IMR-90 (cell line): ENCODE results near the gene CUL3. TPM values are rescaled to one million over a fixed set of nuclear protein-coding genes. Genes with fewer than 3 reads are reported as not detected.

Source experiments
- ATAC-seq: fragments of 200-7000 bp; cut with Tn5 transposase; 2 replicates; pipeline ENCODE4 v1.9.1; 2020; ENCODE audit warnings: low read depth, mild to moderate bottlenecking, moderate library complexity
- BruUV-seq: library from RNA; stranded (reverse); fragments of 400-500 nt; replicated peaks from 2 replicates; lab custom pipeline; 2021; lab: Mats Ljungman, UMichigan
- CTCF ChIA-PET: fragments of 300-600 bp; formaldehyde crosslinking; extraction: SDS; loops from one replicate; lab custom pipeline; 2021; ENCODE audit warnings: antibody characterized with exemption; lab: Yijun Ruan, JAX
- POLR2A ChIA-PET: fragments of 300-600 bp; sonication (Branson Sonifier 250); formaldehyde crosslinking; loops from one replicate; lab custom pipeline; 2022; ENCODE audit warnings: antibody characterized with exemption; ENCODE audit not compliant: unreplicated experiment; lab: Charles Lee
- DNase-seq: peaks from one replicate; pipeline ENCODE4 v3.0.0; 2013
- H2AFZ ChIP-seq: replicated peaks from 2 replicates; pipeline ENCODE3; 2013; ENCODE audit warnings: low read length, mild to moderate bottlenecking; ENCODE audit not compliant: poor library complexity
- H2AK5ac ChIP-seq: 2 replicates; pipeline ENCODE4 v1.6.1; 2013; ENCODE audit warnings: low read depth, low read length, inconsistent platforms
- H2AK9ac ChIP-seq: replicated peaks from 2 replicates; pipeline ENCODE3; 2013; ENCODE audit warnings: mild to moderate bottlenecking, low read depth, low read length, moderate library complexity; ENCODE audit not compliant: poor library complexity
- H2BK120ac ChIP-seq: 2 replicates; pipeline ENCODE4 v1.6.1; 2013; ENCODE audit warnings: low read depth, low read length, inconsistent platforms
- H2BK15ac ChIP-seq: 3 replicates; pipeline ENCODE4 v1.6.1; 2013; ENCODE audit warnings: low read depth, low read length, inconsistent platforms
- H2BK20ac ChIP-seq: 2 replicates; pipeline ENCODE4 v1.6.1; 2013; ENCODE audit warnings: low read depth, mild to moderate bottlenecking, inconsistent platforms, low read length, moderate library complexity
- H2BK5ac ChIP-seq: 2 replicates; pipeline ENCODE4 v1.6.1; 2013; ENCODE audit warnings: mild to moderate bottlenecking, low read depth, low read length, inconsistent platforms; ENCODE audit not compliant: poor library complexity, severe bottlenecking
- H3K14ac ChIP-seq: replicated peaks from 2 replicates; pipeline ENCODE4 v1.6.1; 2013; ENCODE audit warnings: low read depth, low read length, inconsistent platforms
- H3K18ac ChIP-seq: 2 replicates; pipeline ENCODE4 v1.6.1; 2013; ENCODE audit warnings: low read depth, low read length, control low read depth
- H3K23ac ChIP-seq: 2 replicates; pipeline ENCODE4 v1.6.1; 2013; ENCODE audit warnings: low read depth, low read length, inconsistent platforms
- H3K27ac ChIP-seq: 2 replicates; pipeline ENCODE4 v1.5.1; 2013; ENCODE audit warnings: mild to moderate bottlenecking, control low read depth, low read length; ENCODE audit not compliant: insufficient read depth
- H3K27me3 ChIP-seq: 2 replicates; pipeline ENCODE4 v1.6.1; 2013; ENCODE audit warnings: low read length; ENCODE audit not compliant: control insufficient read depth, insufficient read depth
- H3K36me3 ChIP-seq: 2 replicates; pipeline ENCODE4 v1.6.1; 2013; ENCODE audit warnings: low read length, mixed read lengths; ENCODE audit not compliant: control insufficient read depth, insufficient read depth
- H3K4ac ChIP-seq: 2 replicates; pipeline ENCODE4 v1.6.1; 2013; ENCODE audit warnings: low read depth, low read length, inconsistent platforms
- H3K4me1 ChIP-seq: 2 replicates; pipeline ENCODE4 v1.6.1; 2013; ENCODE audit warnings: low read length, mixed read lengths; ENCODE audit not compliant: control insufficient read depth, insufficient read depth
- H3K4me2 ChIP-seq: 2 replicates; pipeline ENCODE4 v1.6.1; 2013; ENCODE audit warnings: low read depth, mild to moderate bottlenecking, control low read depth, low read length, moderate library complexity
- H3K4me3 ChIP-seq: 2 replicates; pipeline ENCODE4 v1.5.1; 2013; ENCODE audit warnings: low read depth, mild to moderate bottlenecking, control low read depth, low read length, moderate library complexity; ENCODE audit not compliant: insufficient read depth
- H3K56ac ChIP-seq: 2 replicates; pipeline ENCODE4 v1.6.1; 2013; ENCODE audit warnings: low read length, inconsistent platforms; ENCODE audit not compliant: insufficient read depth; ENCODE audit errors: extremely low read depth
- H3K79me1 ChIP-seq, 2 experiments: 2 replicates each; pipeline ENCODE4 v1.6.1; 2013; ENCODE audit warnings: low read length in 2 of 2, inconsistent platforms in 1 of 2, low read depth in 1 of 2
- H3K9ac ChIP-seq: 2 replicates; pipeline ENCODE4 v1.6.1; 2013; ENCODE audit warnings: low read depth, low read length, control low read depth
- H3K9me1 ChIP-seq: 2 replicates; pipeline ENCODE4 v1.6.1; 2013; ENCODE audit warnings: low read length, inconsistent platforms; ENCODE audit not compliant: insufficient read depth
- H3K9me3 ChIP-seq: 2 replicates; pipeline ENCODE4 v1.6.1; 2013; ENCODE audit warnings: low read length; ENCODE audit not compliant: control insufficient read depth, insufficient read depth
- H4K20me1 ChIP-seq: 2 replicates; pipeline ENCODE4 v1.6.1; 2013; ENCODE audit warnings: low read length, inconsistent platforms; ENCODE audit not compliant: insufficient read depth
- H4K5ac ChIP-seq: 2 replicates; pipeline ENCODE4 v1.6.1; 2013; ENCODE audit warnings: mild to moderate bottlenecking, low read depth, low read length, control low read depth
- H4K8ac ChIP-seq, 2 experiments: 2 replicates each; pipeline ENCODE4 v1.6.1; 2013; ENCODE audit warnings: low read depth in 2 of 2, low read length in 2 of 2, control low read depth in 1 of 2, inconsistent platforms in 1 of 2
- H4K91ac ChIP-seq: 2 replicates; pipeline ENCODE4 v1.6.1; 2013; ENCODE audit warnings: low read depth, low read length, inconsistent platforms; ENCODE audit not compliant: insufficient read depth
- BHLHE40 ChIP-seq: fragments of 150-350 bp; IDR thresholded peaks from 2 replicates; pipeline ENCODE4 v1.6.1; 2016; ENCODE audit warnings: mild to moderate bottlenecking, low read depth, low read length
- CEBPB ChIP-seq: IDR thresholded peaks from 2 replicates; pipeline ENCODE4 v1.6.1; 2012; ENCODE audit warnings: low read depth, low read length, improper control_type of control experiment
- CHD1 ChIP-seq: IDR thresholded peaks from 2 replicates; pipeline ENCODE4 v1.6.1; 2012; ENCODE audit warnings: low read depth, low read length, improper control_type of control experiment
- MAFK ChIP-seq: IDR thresholded peaks from 2 replicates; pipeline ENCODE4 v1.6.1; 2012; ENCODE audit warnings: low read depth, low read length, improper control_type of control experiment
- MAZ ChIP-seq: IDR thresholded peaks from 2 replicates; pipeline ENCODE4 v1.6.1; 2012; ENCODE audit warnings: low read depth, mild to moderate bottlenecking, low read length, improper control_type of control experiment, moderate library complexity, borderline replicate concordance
- MXI1 ChIP-seq: IDR thresholded peaks from 2 replicates; pipeline ENCODE4 v1.6.1; 2012; ENCODE audit warnings: low read depth, mild to moderate bottlenecking, low read length, moderate library complexity, borderline replicate concordance
- NFE2L2 ChIP-seq: fragments of 150-350 bp; IDR thresholded peaks from 2 replicates; pipeline ENCODE4 v1.6.1; 2016; ENCODE audit warnings: low read depth, mild to moderate bottlenecking, low read length
- POLR2A ChIP-seq: IDR thresholded peaks from 2 replicates; pipeline ENCODE4 v1.6.1; 2012; ENCODE audit warnings: mild to moderate bottlenecking, low read depth, low read length
- RAD21 ChIP-seq: IDR thresholded peaks from 2 replicates; pipeline ENCODE4 v1.6.1; 2012; ENCODE audit warnings: low read length, improper control_type of control experiment
- RFX5 ChIP-seq: IDR thresholded peaks from 2 replicates; pipeline ENCODE4 v1.8.0; 2012; ENCODE audit warnings: low read depth, mild to moderate bottlenecking, low read length, moderate library complexity
- SMC3 ChIP-seq: fragments of 150-350 bp; IDR thresholded peaks from 2 replicates; pipeline ENCODE4 v1.6.1; 2016; ENCODE audit warnings: low read depth, mild to moderate bottlenecking, antibody characterized with exemption, low read length, moderate library complexity
- WGBS, 2 experiments: methylation state at CpG; one replicate each; pipeline versions ENCODE4 v1.1.5 to v1.1.7; 2013; ENCODE audit warnings: missing lambda C conversion rate in 2 of 2; ENCODE audit not compliant: insufficient read length in 1 of 2; ENCODE audit errors: extremely low coverage in 2 of 2; 5-methylcytosine and 5-hydroxymethylcytosine counted together
- dilution Hi-C: fragments of 300-500 bp; cut with HindIII; formaldehyde crosslinking; loops from one replicate; pipeline ENCODE4 v1.14.3; 2018; ENCODE audit warnings: low sequenced_read_pairs; ENCODE audit not compliant: unreplicated experiment
- in situ Hi-C: fragments of 300-500 bp; cut with MboI; formaldehyde crosslinking; loops from 3 replicates; pipeline ENCODE4 v1.14.3; 2019; ENCODE audit warnings: low sequenced_read_pairs, inconsistent platforms, mixed read lengths
- intact Hi-C: fragments of 100-400 bp; cut with micrococcal nuclease; formaldehyde crosslinking; loops from 2 replicates; pipeline ENCODE4 v1.10.0; 2022
- polyA plus RNA-seq, 3 experiments: library from polyadenylated mRNA; depleted of rRNA; stranded (reverse); fragments of >200 nt; gene quantifications; 2 replicates each; pipeline ENCODE4 v1.2.3, GENCODE V29; 2012; ENCODE audit warnings: low replicate concordance in 1 of 3
- total RNA-seq: library from RNA; depleted of rRNA; stranded (reverse); fragments of >200 nt; gene quantifications from 2 replicates; pipeline ENCODE4 v1.2.3, GENCODE V29; 2012
- TF ChIP-seq, protein P1 (sequence below): fragments of 150-350 bp; IDR thresholded peaks from 2 replicates; pipeline ENCODE4 v1.6.1; 2016; ENCODE audit warnings: low read depth, mild to moderate bottlenecking, low read length, moderate library complexity, borderline replicate concordance
- TF ChIP-seq, protein P2 (sequence below): fragments of 150-350 bp; IDR thresholded peaks from 2 replicates; pipeline ENCODE4 v1.6.1; 2017; ENCODE audit warnings: mild to moderate bottlenecking, antibody characterized with exemption, low read length, low read depth

Gene CUL3
- total and polyA plus RNA-seq, 2 of the 4 experiments (the other 2 are of a cell fraction) = 33.7 to 45.7 TPM

DNA sequence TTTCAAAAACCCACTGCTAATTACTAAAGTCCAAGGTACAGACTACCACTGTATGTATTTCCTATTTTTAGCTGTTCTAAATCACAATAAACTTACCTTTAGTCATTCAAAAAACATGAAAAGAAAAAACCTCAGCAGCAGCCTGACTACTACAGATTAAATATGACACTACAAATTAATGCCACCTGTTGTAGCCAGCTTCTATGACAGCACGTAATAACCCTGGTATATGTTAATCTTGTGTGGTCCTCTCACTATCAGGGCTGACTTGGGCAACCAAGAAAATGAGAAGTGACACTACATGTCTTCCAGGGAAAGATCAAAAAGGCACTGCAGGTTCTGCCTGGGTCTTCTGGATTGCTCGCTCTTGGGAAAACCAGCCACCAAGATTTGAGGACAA lies 92.6 kb downstream of the CUL3 start:
- H2BK5ac ChIP-seq = no peak overlapping the region
- no peak overlapping the region for H3K18ac ChIP-seq
- dilution Hi-C loops (no loop called here), intact Hi-C loops (no loop called here), in situ Hi-C loops (no loop called here)
- no peak overlapping the region for H2BK15ac ChIP-seq
- no peak overlapping the region for H3K27ac ChIP-seq
- DNase-seq = no peak
- no peak overlapping the region for H2BK120ac ChIP-seq
- H3K56ac ChIP-seq = peak overlapping the region; percentile 3; the same call in 1 of the 2 replicates
- H4K8ac ChIP-seq = no peak overlapping the region
- no peak overlapping the region for H3K23ac ChIP-seq
- H3K9ac ChIP-seq = no peak overlapping the region
- TF ChIP-seq, protein P1, sequence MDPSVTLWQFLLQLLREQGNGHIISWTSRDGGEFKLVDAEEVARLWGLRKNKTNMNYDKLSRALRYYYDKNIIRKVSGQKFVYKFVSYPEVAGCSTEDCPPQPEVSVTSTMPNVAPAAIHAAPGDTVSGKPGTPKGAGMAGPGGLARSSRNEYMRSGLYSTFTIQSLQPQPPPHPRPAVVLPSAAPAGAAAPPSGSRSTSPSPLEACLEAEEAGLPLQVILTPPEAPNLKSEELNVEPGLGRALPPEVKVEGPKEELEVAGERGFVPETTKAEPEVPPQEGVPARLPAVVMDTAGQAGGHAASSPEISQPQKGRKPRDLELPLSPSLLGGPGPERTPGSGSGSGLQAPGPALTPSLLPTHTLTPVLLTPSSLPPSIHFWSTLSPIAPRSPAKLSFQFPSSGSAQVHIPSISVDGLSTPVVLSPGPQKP = no peak
- TF ChIP-seq MXI1 (no peak), BHLHE40 (no peak), POLR2A (no peak), RFX5 (no peak), MAZ (no peak), SMC3 (no peak), CEBPB (no peak), CHD1 (no peak), MAFK (no peak), NFE2L2 (no peak), RAD21 (no peak)
- TF ChIP-seq, protein P2, sequence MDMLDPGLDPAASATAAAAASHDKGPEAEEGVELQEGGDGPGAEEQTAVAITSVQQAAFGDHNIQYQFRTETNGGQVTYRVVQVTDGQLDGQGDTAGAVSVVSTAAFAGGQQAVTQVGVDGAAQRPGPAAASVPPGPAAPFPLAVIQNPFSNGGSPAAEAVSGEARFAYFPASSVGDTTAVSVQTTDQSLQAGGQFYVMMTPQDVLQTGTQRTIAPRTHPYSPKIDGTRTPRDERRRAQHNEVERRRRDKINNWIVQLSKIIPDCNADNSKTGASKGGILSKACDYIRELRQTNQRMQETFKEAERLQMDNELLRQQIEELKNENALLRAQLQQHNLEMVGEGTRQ = no peak
- H2AK5ac ChIP-seq = no peak overlapping the region
- no CpG with 5 or more reads among the region's 2 CpGs for WGBS, 2 experiments
- ATAC-seq = no peak
- no peak overlapping the region for H4K5ac ChIP-seq
- no peak overlapping the region for H2AFZ ChIP-seq
- no peak overlapping the region for H2BK20ac ChIP-seq
- BruUV-seq = no TSS peak
- H4K20me1 ChIP-seq = peaks cover 4% of the 10 kb centered on the region; the same call in 1 of the 2 replicates
- CTCF ChIA-PET = no interaction called here
- no peak overlapping the region for H3K4me3 ChIP-seq
- H3K14ac ChIP-seq = 0 out of 2 replicates have a peak overlapping the region, but pooled peaks have one; percentile 18
- POLR2A ChIA-PET = no interaction called here
- no peaks in the 10 kb centered on the region for H3K9me3 ChIP-seq
- peaks cover 6 to 24% of the 10 kb centered on the region in 2 experiments; a peak in 3 of 4 replicates for H3K79me1 ChIP-seq
- H3K4ac ChIP-seq = no peak overlapping the region
- no peaks in the 10 kb centered on the region for H3K27me3 ChIP-seq
- peaks cover 19% of the 10 kb centered on the region for H3K36me3 ChIP-seq
- H3K4me2 ChIP-seq = no peak overlapping the region
- H3K4me1 ChIP-seq = peaks cover 2% of the 10 kb centered on the region; the same call in 1 of the 2 replicates
- no peak overlapping the region for H4K91ac ChIP-seq
- peaks cover 4% of the 10 kb centered on the region for H3K9me1 ChIP-seq
- no peak overlapping the region for H2AK9ac ChIP-seq
